ENCODE measurements around the gene M1AP.

GRCh38 chr2:74596584-74596983, 51.5 kb downstream of the M1AP start:
- TF ChIP-seq, protein P1, sequence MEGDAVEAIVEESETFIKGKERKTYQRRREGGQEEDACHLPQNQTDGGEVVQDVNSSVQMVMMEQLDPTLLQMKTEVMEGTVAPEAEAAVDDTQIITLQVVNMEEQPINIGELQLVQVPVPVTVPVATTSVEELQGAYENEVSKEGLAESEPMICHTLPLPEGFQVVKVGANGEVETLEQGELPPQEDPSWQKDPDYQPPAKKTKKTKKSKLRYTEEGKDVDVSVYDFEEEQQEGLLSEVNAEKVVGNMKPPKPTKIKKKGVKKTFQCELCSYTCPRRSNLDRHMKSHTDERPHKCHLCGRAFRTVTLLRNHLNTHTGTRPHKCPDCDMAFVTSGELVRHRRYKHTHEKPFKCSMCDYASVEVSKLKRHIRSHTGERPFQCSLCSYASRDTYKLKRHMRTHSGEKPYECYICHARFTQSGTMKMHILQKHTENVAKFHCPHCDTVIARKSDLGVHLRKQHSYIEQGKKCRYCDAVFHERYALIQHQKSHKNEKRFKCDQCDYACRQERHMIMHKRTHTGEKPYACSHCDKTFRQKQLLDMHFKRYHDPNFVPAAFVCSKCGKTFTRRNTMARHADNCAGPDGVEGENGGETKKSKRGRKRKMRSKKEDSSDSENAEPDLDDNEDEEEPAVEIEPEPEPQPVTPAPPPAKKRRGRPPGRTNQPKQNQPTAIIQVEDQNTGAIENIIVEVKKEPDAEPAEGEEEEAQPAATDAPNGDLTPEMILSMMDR (optimal IDR thresholded peaks at IDR 0.05 in 1 of 3, IDR thresholded peaks at IDR 0.05 in 1 of 3, conservative IDR thresholded peaks at IDR 0.05 in 1 of 3; ENCODE audit: extremely low read depth in 1 of 3, insufficient read depth in 2 of 3, low read length in 3 of 3) = no peak
- no peak for TF ChIP-seq EZH2 (IDR thresholded peaks at IDR 0.05; ENCODE audit: low read length)
